SK-N-SH treated with all-trans-retinoic acid at 6 μM for 48 hours (cell line): Measurements from ENCODE around the gene PPP1R26.

Experiments used
- ATAC-seq: fragments of 200-7000 bp; cut with Tn5 transposase; 3 replicates; pipeline ENCODE4 v1.9.1; 2020; ENCODE audit warnings: mild to moderate bottlenecking, moderate library complexity
- ARNTL ChIP-seq: fragments of 450-650 bp; formaldehyde crosslinking; IDR thresholded peaks from 2 replicates; pipeline ENCODE4 v1.5.0; 2020; ENCODE audit warnings: low read depth, mild to moderate bottlenecking, moderate library complexity, borderline replicate concordance
- BACH2 ChIP-seq: fragments of 250-450 bp; sonication (Bioruptor Pico); IDR thresholded peaks from 2 replicates; pipeline ENCODE4 v1.9.0; 2021; ENCODE audit warnings: mild to moderate bottlenecking, borderline replicate concordance
- CSDC2 ChIP-seq: fragments of 250-450 bp; sonication (Bioruptor Pico); IDR thresholded peaks from 2 replicates; pipeline ENCODE4 v1.5.0; 2020; ENCODE audit warnings: mild to moderate bottlenecking, moderate library complexity
- ESRRG ChIP-seq: fragments of 250-450 bp; sonication (Bioruptor Pico); IDR thresholded peaks from 2 replicates; pipeline ENCODE4 v1.6.1; 2021; ENCODE audit warnings: mild to moderate bottlenecking
- GLIS3 ChIP-seq: fragments of 250-450 bp; sonication (Bioruptor Pico); IDR thresholded peaks from 2 replicates; pipeline ENCODE4 v1.5.0; 2020; ENCODE audit warnings: mild to moderate bottlenecking, moderate library complexity
- ISL1 ChIP-seq: fragments of 250-450 bp; sonication (Bioruptor Pico); IDR thresholded peaks from 2 replicates; pipeline ENCODE4 v2.1.2; 2022; ENCODE audit warnings: mild to moderate bottlenecking, moderate library complexity
- OSR1 ChIP-seq: fragments of 250-450 bp; sonication (Bioruptor Pico); IDR thresholded peaks from 2 replicates; pipeline ENCODE4 v1.8.0; 2022; ENCODE audit warnings: moderate library complexity, mild to moderate bottlenecking, inconsistent platforms
- PPARA ChIP-seq: fragments of 250-450 bp; sonication (Bioruptor Pico); IDR thresholded peaks from 2 replicates; pipeline ENCODE4 v1.5.0; 2020; ENCODE audit warnings: mild to moderate bottlenecking, borderline replicate concordance
- RARB ChIP-seq: fragments of 250-450 bp; sonication (Bioruptor Pico); IDR thresholded peaks from 2 replicates; pipeline ENCODE4 v1.8.0; 2021; ENCODE audit warnings: mild to moderate bottlenecking, moderate library complexity
- SNAI2 ChIP-seq: fragments of 250-450 bp; sonication (Bioruptor Pico); IDR thresholded peaks from 2 replicates; pipeline ENCODE4 v1.5.0; 2020; ENCODE audit warnings: mild to moderate bottlenecking, moderate library complexity
- TCF4 ChIP-seq: fragments of 250-450 bp; sonication (Bioruptor Pico); IDR thresholded peaks from 2 replicates; pipeline ENCODE4 v1.8.0; 2021; ENCODE audit warnings: mild to moderate bottlenecking, moderate library complexity, borderline replicate concordance
- TOX ChIP-seq: fragments of 250-450 bp; sonication (Bioruptor Pico); IDR thresholded peaks from 2 replicates; pipeline ENCODE4 v1.8.0; 2021; ENCODE audit warnings: mild to moderate bottlenecking, moderate library complexity, borderline replicate concordance
- ZC3H10 ChIP-seq: fragments of 250-450 bp; sonication (Bioruptor Pico); IDR thresholded peaks from 2 replicates; pipeline ENCODE4 v1.5.1; 2021; ENCODE audit warnings: mild to moderate bottlenecking, moderate library complexity
- ZFP3 ChIP-seq: fragments of 250-450 bp; sonication (Bioruptor Pico); IDR thresholded peaks from 2 replicates; pipeline ENCODE4 v1.5.0; 2020; ENCODE audit warnings: mild to moderate bottlenecking, moderate library complexity
- ZFP30 ChIP-seq: fragments of 450-650 bp; formaldehyde crosslinking; IDR thresholded peaks from 2 replicates; pipeline ENCODE4 v1.5.0; 2022; ENCODE audit warnings: mild to moderate bottlenecking, moderate library complexity
- ZNF565 ChIP-seq: fragments of 450-650 bp; formaldehyde crosslinking; conservative IDR thresholded peaks from 2 replicates; pipeline ENCODE4 v1.5.0; 2020; ENCODE audit warnings: low read depth, mild to moderate bottlenecking, moderate library complexity
- ZNF70 ChIP-seq: fragments of 450-650 bp; formaldehyde crosslinking; IDR thresholded peaks from 2 replicates; pipeline ENCODE4 v1.5.0; 2020; ENCODE audit warnings: mild to moderate bottlenecking, moderate library complexity
- ZNF8 ChIP-seq: fragments of 450-650 bp; formaldehyde crosslinking; IDR thresholded peaks from 2 replicates; pipeline ENCODE4 v1.5.0; 2020; ENCODE audit warnings: mild to moderate bottlenecking, moderate library complexity
- TF ChIP-seq, protein P1 (sequence below): fragments of 250-450 bp; sonication (Bioruptor Pico); IDR thresholded peaks from 2 replicates; pipeline ENCODE4 v1.8.0; 2020; ENCODE audit warnings: mild to moderate bottlenecking, moderate library complexity, borderline replicate concordance
- TF ChIP-seq, protein P2 (sequence below): fragments of 250-450 bp; sonication (Bioruptor Pico); IDR thresholded peaks from 2 replicates; pipeline ENCODE4 v1.5.0; 2020; ENCODE audit warnings: mild to moderate bottlenecking, moderate library complexity
- TF ChIP-seq, protein P3 (sequence below): fragments of 250-450 bp; sonication (Bioruptor Pico); IDR thresholded peaks from 2 replicates; pipeline ENCODE4 v1.5.1; 2020; ENCODE audit warnings: low read depth, mild to moderate bottlenecking, moderate library complexity
- TF ChIP-seq, protein P4 (sequence below): fragments of 250-450 bp; sonication (Bioruptor Pico); IDR thresholded peaks from 2 replicates; pipeline ENCODE4 v1.5.1; 2021; ENCODE audit warnings: mild to moderate bottlenecking, moderate library complexity

The PPP1R26 gene

DNA sequence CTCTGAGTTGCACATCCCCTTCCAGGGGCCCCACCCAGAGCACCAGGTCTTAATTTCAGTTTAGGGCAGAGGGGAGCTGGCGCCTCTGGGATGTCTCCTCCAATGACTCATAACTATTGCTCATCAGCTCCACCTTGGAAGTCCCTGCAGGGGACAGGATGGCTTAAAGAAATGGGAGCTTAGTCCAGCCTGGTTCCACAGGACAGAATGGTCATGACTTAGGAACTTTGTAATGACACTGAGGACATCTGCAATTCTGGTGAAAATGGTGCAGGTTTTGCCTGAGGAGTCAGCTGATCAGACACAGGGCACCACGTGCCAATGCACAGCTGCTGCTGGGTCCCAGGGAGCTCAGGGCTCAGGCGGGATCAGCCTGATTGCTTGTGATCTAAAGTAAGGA lies 16.4 kb upstream of the PPP1R26 start:
- TF ChIP-seq ZC3H10 (CRISPR knock-in tag) = no peak
- TF ChIP-seq ZNF565 (CRISPR knock-in tag) = no peak
- TF ChIP-seq, protein P1, sequence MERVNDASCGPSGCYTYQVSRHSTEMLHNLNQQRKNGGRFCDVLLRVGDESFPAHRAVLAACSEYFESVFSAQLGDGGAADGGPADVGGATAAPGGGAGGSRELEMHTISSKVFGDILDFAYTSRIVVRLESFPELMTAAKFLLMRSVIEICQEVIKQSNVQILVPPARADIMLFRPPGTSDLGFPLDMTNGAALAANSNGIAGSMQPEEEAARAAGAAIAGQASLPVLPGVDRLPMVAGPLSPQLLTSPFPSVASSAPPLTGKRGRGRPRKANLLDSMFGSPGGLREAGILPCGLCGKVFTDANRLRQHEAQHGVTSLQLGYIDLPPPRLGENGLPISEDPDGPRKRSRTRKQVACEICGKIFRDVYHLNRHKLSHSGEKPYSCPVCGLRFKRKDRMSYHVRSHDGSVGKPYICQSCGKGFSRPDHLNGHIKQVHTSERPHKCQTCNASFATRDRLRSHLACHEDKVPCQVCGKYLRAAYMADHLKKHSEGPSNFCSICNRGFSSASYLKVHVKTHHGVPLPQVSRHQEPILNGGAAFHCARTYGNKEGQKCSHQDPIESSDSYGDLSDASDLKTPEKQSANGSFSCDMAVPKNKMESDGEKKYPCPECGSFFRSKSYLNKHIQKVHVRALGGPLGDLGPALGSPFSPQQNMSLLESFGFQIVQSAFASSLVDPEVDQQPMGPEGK (CRISPR knock-in tag) = no peak
- TF ChIP-seq ZNF8 = no peak
- no peak for TF ChIP-seq ZNF70 (CRISPR knock-in tag)
- TF ChIP-seq, protein P2, sequence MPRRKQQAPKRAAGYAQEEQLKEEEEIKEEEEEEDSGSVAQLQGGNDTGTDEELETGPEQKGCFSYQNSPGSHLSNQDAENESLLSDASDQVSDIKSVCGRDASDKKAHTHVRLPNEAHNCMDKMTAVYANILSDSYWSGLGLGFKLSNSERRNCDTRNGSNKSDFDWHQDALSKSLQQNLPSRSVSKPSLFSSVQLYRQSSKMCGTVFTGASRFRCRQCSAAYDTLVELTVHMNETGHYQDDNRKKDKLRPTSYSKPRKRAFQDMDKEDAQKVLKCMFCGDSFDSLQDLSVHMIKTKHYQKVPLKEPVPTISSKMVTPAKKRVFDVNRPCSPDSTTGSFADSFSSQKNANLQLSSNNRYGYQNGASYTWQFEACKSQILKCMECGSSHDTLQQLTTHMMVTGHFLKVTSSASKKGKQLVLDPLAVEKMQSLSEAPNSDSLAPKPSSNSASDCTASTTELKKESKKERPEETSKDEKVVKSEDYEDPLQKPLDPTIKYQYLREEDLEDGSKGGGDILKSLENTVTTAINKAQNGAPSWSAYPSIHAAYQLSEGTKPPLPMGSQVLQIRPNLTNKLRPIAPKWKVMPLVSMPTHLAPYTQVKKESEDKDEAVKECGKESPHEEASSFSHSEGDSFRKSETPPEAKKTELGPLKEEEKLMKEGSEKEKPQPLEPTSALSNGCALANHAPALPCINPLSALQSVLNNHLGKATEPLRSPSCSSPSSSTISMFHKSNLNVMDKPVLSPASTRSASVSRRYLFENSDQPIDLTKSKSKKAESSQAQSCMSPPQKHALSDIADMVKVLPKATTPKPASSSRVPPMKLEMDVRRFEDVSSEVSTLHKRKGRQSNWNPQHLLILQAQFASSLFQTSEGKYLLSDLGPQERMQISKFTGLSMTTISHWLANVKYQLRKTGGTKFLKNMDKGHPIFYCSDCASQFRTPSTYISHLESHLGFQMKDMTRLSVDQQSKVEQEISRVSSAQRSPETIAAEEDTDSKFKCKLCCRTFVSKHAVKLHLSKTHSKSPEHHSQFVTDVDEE = no peak
- no peak for TF ChIP-seq PPARA (CRISPR knock-in tag)
- no peak for TF ChIP-seq TOX (CRISPR knock-in tag)
- no peak for TF ChIP-seq BACH2 (CRISPR knock-in tag)
- TF ChIP-seq OSR1 (CRISPR knock-in tag) = no peak
- TF ChIP-seq, protein P3, sequence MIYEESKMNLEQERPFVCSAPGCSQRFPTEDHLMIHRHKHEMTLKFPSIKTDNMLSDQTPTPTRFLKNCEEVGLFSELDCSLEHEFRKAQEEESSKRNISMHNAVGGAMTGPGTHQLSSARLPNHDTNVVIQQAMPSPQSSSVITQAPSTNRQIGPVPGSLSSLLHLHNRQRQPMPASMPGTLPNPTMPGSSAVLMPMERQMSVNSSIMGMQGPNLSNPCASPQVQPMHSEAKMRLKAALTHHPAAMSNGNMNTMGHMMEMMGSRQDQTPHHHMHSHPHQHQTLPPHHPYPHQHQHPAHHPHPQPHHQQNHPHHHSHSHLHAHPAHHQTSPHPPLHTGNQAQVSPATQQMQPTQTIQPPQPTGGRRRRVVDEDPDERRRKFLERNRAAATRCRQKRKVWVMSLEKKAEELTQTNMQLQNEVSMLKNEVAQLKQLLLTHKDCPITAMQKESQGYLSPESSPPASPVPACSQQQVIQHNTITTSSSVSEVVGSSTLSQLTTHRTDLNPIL (CRISPR knock-in tag) = no peak
- TF ChIP-seq SNAI2 (CRISPR knock-in tag) = no peak
- no peak for TF ChIP-seq CSDC2 (CRISPR knock-in tag)
- TF ChIP-seq ISL1 (CRISPR knock-in tag) = no peak
- no peak for TF ChIP-seq ZFP3
- TF ChIP-seq, protein P4, sequence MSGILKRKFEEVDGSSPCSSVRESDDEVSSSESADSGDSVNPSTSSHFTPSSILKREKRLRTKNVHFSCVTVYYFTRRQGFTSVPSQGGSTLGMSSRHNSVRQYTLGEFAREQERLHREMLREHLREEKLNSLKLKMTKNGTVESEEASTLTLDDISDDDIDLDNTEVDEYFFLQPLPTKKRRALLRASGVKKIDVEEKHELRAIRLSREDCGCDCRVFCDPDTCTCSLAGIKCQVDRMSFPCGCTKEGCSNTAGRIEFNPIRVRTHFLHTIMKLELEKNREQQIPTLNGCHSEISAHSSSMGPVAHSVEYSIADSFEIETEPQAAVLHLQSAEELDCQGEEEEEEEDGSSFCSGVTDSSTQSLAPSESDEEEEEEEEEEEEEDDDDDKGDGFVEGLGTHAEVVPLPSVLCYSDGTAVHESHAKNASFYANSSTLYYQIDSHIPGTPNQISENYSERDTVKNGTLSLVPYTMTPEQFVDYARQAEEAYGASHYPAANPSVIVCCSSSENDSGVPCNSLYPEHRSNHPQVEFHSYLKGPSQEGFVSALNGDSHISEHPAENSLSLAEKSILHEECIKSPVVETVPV (CRISPR knock-in tag) = no peak
- no peak for TF ChIP-seq ESRRG
- no peak for TF ChIP-seq GLIS3
- TF ChIP-seq RARB = no peak
- TF ChIP-seq TCF4 (CRISPR knock-in tag) = no peak

DNA sequence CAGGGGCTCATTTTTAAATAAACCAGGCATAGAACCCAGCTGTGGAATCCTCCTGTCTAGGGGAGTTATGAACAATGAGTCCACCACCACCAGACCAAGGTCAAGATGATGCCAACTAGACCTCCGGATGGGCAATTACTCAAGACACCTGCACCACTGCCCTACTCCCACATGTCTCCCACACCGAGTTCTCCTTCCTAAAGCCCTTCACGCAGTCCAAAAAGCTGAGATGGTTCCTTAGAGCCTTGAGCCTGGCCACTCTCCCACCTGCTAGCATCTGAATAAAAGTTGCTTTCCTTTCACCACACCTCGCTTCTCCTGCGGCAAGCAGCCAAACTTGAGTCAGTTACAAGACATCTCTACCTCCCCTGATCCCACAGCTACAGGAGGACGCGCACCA lies 15.4 kb upstream of the PPP1R26 start:
- no peak for TF ChIP-seq ZNF8
- TF ChIP-seq TCF4 (CRISPR knock-in tag) = no peak
- TF ChIP-seq SNAI2 (CRISPR knock-in tag) = no peak
- TF ChIP-seq, protein P4 (CRISPR knock-in tag) = no peak
- TF ChIP-seq, all 23 proteins: peak for 0
- ATAC-seq = no peak

More for the DNA sequence above, 16.4 kb upstream of the PPP1R26 start:
- ATAC-seq = peak; percentile 71

DNA sequence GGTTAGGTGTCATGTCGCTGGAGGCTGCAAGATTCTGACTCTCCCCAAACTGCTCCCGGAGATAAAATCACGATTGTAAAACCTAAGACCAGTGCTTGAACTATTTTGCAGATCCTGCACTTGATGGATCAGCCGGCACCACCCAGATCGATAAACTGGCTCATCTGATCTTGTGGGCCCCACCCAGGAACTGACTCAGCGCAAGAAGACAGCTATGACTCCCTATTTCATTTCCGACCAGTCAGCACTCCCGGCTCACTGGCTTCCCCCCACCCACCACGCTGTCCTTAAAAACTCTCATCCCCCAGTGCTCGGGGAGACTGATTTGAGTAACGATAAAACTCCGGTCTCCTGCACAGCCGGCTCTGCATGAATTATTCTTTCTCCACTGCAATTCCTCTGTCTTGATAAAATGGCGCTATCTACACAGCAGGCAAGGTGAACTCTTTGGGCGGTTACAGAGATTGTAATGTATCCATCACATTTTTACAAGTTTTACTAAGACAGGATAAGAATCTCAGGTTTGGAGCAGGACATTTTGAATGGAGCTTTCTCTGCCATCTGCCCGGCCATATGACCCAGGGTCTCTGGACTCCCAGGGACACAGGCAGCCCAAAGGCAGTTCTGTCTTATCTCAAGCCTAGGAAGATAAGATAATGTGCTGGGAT lies 10.6 kb upstream of the PPP1R26 start:
- TF ChIP-seq PPARA (CRISPR knock-in tag) (no peak), ESRRG (no peak), OSR1 (CRISPR knock-in tag) (no peak), ZNF8 (no peak), ARNTL (CRISPR knock-in tag) (no peak), TOX (CRISPR knock-in tag) (no peak), ZFP30 (CRISPR knock-in tag) (no peak), SNAI2 (CRISPR knock-in tag) (no peak), ZNF565 (CRISPR knock-in tag) (no peak), ZNF70 (CRISPR knock-in tag) (no peak)
- TF ChIP-seq, protein P3 (CRISPR knock-in tag) = no peak
- TF ChIP-seq, protein P2 = no peak
- peak; percentile 58 for ATAC-seq
